DMS114 treated with DMSO at 0.1 percent for 48 hours (cell line): Measurements from ENCODE around the gene KYAT1.

ENCODE experiments used
- DNase-seq: peaks from one replicate; lab custom pipeline; 2025; ENCODE audit not compliant: unreplicated experiment; lab: John Stamatoyannopoulos, UW

The KYAT1 gene

GRCh38 chr9:128909859-128910258, 28.1 kb upstream of the KYAT1 start:
- no peak for DNase-seq

DNA sequence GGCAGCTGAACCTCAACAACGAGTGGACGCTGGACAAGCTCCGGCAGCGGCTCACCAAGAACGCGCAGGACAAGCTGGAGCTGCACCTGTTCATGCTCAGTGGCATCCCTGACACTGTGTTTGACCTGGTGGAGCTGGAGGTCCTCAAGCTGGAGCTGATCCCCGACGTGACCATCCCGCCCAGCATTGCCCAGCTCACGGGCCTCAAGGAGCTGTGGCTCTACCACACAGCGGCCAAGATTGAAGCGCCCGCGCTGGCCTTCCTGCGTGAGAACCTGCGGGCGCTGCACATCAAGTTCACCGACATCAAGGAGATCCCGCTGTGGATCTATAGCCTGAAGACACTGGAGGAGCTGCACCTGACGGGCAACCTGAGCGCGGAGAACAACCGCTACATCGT, 26.6 kb upstream of the KYAT1 start:
- DNase-seq: no peak

GRCh38 chr9:128906741-128907140, 25.0 kb upstream of the KYAT1 start:
- DNase-seq: no peak

- DNase-seq: no peak
Measured at GRCh38 chr9:128905964-128906363, 24.2 kb upstream of the KYAT1 start.

GRCh38 chr9:128903871-128904620, 22.3 kb upstream of the KYAT1 start:
- no peak for DNase-seq

DNA sequence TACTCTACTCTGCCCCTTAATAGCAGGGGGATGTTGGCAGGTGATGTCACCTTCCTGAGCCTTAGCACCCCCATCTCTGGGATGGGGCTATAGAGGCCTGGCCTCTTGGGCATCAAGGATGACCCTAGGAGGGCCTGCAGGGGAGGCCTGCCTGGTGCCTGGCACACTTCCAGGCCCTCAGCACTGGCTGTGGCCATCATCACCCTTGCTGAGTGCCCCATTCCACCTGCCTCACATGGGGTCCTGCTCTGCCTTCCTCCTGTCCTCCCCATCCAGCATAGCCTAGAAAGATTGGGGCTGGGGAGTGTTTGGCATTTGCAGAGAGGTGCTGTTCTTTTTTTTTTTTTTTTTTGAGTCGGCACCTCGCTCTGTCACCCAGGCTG, 21.3 kb upstream of the KYAT1 start:
- no peak for DNase-seq

DNA sequence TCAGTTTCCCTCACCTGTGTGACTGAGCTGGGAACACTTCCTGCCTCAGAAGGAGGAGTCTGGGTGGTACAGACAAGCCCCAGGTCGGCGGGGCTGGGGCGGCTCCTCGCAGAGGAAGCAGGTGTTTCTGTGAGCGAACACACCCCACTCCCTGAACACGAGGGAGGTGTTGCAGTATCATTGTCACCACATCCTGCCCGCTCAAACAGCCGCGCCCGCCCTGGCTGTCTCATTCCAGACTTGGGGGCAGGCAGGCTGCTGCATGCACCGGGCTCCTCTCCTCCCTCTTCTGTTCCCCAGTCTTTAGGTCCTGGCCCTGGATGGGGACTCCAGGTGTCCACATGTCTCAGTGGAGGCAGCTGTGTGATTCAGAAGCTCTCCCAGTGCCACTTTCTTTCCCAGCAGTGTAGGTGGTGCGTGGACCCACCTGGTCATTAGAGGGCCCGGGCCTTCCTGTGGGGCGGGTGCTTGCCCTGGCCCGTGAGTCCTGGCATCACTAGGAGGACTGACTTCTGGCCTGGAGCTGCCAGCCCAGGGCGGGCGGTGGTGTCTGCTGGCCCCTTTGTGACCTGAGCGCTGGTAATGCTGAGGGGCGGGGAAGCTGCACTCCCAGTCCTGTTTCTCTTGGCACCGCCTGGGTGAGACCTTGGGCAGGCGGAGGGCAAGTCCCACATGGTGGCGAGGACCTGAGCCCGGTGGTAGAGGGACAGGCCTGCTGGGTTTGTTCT, 20.8 kb upstream of the KYAT1 start:
- DNase-seq: no peak

GRCh38 chr9:128901822-128902221, 20.1 kb upstream of the KYAT1 start:
- no peak for DNase-seq

GRCh38 chr9:128901379-128901778, 19.6 kb upstream of the KYAT1 start:
- no peak for DNase-seq

- no peak for DNase-seq
Measured at GRCh38 chr9:128899566-128900322, 18.0 kb upstream of the KYAT1 start.

DNA sequence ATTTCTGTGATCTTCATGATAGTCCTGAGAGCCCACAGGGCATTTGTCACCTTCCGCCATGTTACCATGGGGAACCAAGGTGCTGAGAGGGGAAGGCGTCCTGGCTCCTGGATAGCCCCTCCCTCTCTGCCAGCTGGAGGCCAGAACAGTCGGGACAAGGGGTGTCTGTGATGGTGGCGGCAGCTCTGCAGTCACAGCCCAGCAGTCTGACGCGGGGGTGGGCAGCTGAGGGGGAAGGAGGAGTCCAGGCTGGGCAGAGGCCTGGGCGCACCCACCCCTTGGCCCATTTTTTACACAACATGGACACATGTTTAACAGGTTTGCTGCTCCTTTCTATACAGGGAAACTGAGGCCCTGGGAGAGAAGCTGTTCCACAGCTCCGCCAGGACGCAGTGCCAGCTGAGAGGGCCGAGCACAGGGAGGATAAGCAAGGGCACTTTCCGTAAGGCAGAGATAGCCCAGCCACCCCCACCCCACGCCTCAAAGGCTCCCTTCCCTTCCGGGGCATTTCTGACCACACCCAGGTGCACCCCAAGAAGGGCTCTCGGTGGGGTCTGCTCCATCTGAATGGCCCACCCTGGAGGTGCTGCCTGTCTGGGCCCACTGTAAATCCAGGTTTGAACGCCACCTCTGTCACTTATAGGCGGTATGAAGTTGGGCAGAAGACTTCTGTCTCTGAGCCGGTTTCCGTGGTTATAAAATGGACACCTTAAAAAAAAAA, 17.3 kb upstream of the KYAT1 start:
- no peak for DNase-seq

DNA sequence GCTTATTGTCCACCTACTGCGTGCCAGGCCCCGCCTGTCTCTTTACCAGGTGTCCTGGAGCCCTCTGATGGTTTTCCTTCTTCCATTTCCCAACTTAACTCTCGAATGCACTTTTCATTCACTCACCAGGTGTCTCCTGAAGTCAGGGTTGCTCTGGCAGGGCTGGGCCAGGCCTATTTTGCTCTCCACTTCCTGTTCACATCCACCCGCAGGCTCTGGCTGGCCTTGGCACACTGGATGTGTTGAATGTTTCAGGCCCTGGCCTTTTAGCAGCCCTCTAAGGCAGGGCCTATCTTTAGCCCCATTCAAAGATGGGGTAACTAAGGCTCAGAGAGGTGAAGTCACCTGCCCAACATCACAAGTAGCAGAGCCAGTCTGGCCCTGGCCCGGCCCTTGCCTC, 16.6 kb upstream of the KYAT1 start:
- DNase-seq: no peak

- no peak for DNase-seq
Measured at GRCh38 chr9:128895556-128895955, 13.8 kb upstream of the KYAT1 start.

- no peak for DNase-seq
Measured at GRCh38 chr9:128894764-128895163, 13.0 kb upstream of the KYAT1 start.

DNA sequence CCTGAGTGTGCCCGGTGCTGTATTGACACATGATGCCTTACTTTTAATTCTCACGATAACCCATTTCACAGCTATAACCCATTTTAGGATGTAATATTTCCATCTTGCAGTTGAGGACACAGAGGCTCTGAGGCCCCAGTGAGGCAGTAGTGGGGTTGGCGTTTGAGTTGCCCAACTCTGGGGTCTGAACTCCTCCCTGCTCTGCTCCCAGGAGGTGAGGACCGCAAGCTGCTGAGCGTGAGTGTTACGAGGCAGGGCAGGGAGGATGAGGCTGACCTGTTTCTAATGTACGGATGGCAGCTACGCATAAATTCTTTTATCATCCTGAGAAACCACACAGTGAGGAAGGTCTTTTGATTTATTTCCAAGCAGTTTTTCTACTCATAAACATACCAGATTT, 11.6 kb upstream of the KYAT1 start:
- DNase-seq: no peak

DNA sequence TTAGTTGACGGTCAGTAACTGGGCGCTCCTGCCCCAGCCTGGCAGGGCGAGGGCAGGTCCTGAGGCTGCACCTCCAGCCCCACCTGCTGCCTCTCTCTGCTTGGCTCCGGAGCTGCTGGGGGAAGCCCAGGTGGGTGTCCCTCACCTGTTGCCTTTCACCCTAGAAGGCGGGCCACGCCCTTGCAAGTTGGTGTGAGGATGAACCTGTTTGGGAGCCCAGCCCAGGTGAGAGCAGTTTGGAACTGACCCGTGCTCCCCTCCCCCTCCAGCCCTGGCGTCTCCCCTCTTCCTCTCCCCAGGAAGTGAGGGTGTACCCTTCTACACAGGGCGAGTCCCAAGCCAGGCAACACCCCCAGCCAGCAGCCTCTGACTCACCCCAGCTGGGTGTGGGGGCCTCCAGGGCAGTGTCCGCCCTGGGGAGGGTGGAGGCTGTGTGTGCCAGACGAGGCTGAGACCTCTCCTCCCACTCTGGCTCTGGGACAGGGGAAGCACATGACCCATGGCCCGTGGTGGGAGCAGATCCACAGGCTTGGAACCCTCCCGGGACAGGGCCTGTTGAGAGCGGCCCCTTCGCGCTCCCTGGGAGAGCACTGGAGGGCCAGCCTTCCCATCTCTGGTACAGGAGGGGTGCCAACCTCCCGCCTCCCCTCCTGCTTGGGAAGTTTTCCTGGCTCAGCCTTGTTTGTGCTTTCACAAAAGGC, 10.6 kb upstream of the KYAT1 start:
- no peak for DNase-seq

GRCh38 chr9:128891321-128892220, 9.8 kb upstream of the KYAT1 start:
- DNase-seq: no peak

DNA sequence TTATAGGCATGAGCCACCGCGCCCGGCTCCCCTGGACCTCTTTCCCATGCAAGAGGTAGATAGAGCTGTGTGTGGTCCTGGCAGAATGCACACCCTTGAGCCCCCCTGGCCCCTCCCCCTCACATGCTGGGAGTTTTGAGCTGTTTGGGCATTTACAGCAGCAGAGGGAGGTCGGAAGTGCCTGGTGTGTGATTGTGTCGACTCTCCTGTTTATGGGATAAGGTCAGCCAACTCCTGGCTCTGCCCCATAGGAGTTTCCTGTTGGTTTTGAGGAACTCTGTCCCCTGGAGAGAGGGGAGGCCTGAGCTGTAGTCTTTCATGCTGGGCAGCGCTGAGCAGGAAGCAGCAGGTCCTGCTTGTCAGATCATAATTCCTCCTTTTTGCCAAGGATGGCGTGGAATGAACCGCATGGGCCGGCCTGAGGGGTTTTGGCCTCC, 6.2 kb upstream of the KYAT1 start:
- no peak for DNase-seq

- no peak for DNase-seq
Measured at GRCh38 chr9:128887049-128887448, 5.3 kb upstream of the KYAT1 start.
